ENCODE results near the gene AMBP.

The AMBP gene

DNA sequence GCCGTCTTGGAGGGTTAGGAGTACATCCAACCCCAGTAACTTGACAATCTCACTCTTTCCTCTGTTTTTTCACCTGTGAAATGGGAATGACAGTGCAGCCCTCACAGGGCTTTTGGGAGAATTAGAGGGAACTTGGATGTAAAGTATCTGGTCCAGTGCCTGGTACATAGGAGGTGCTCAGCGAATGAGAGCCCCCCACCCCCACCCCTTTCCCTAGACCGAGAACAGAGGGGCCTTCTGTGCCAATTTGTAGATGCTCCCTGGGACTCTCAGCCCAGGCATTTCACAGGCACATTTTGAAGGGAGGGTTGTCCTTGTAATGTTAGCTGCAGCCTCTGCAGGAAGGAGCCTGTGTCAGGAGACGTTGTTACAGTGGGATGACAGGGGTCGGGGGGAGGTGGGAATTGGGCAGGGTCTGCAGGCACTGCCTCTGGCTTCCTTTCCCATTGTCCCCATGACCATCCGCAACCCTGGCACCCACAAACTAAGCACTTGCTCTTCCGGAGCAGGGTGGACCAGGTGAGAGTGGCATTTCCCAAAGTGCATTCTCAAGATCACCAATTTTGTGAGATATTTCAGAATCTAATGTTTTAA lies 47.0 kb downstream of the AMBP start:
- no peak for DNase-seq (ENCODE audit: low read depth in 2 of 2)

DNA sequence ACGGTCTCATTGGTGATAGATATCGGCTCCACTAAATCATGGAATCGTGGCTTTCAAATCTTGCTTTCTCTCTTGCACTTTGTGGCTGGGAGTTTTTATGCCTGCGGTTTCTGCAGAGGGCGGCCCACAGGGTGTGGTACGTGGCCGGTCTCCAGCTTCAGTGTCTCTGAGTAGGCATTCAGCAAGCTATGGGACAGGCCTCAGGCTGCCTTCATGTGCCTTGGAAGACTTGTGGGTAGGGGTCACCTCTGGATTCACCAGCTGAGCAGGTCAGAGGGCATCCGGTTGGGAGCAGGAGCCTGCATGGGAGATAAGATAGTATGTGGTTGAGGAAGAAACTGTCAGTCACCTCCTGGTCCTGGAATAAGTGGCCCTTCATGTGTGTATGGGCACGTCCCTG lies 47.7 kb downstream of the AMBP start:
- no peak for DNase-seq (ENCODE audit: low read depth in 2 of 2)

GRCh38 chr9:114029311-114030170 lies 48.6 kb downstream of the AMBP start:
- no peak for DNase-seq (ENCODE audit: low read depth in 2 of 2)

DNA sequence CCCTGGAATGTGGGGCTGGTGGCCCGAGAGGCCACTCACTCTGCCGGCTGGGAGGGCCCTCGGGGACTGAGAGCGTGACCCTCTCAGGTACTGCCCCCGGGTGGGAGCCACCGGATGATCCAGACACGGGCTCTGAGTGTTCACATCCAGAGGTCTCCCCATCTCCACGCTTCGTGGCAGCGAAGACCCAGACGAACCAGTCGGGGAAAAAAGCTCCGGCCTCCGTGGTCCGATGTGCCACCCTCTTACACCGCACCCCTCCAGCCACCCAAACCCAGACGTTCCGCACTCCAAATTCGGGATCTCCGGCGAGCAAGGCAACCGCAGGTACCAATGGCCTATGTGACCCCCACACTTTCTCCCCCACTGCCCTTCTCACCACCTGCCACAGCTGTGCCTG lies 49.5 kb downstream of the AMBP start:
- no peak for DNase-seq (ENCODE audit: low read depth in 2 of 2)

DNA sequence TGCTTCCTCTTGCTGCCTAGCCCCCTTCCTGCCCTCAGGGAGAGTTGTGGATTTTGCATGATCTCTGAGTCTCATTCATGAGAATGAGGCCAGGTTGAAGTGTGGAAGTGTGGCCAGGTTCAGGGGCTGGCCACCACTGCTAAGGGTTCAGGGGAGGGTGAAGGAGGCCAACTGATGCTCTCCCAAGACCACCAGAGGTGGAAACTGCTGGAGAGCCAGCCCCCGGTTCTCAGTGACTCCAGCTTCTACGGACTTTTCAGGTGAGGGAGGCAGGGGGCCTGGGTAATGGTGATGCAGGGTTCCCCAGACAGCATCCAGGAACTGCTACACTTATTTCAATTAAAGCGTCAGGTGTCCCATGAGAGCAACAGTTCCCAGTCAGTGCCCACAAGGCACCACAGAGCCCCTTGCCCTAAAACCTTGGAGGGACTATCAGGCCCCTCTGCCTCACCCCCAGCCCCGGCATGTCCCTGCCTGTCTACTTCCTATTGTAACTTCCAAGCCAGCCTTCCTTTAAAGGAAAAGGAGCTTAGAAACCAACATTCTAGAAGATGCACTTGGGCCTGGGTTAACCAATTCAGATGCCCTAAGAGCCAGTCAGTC lies 50.1 kb downstream of the AMBP start:
- DNase-seq (ENCODE audit: low read depth in 2 of 2): no peak

DNA sequence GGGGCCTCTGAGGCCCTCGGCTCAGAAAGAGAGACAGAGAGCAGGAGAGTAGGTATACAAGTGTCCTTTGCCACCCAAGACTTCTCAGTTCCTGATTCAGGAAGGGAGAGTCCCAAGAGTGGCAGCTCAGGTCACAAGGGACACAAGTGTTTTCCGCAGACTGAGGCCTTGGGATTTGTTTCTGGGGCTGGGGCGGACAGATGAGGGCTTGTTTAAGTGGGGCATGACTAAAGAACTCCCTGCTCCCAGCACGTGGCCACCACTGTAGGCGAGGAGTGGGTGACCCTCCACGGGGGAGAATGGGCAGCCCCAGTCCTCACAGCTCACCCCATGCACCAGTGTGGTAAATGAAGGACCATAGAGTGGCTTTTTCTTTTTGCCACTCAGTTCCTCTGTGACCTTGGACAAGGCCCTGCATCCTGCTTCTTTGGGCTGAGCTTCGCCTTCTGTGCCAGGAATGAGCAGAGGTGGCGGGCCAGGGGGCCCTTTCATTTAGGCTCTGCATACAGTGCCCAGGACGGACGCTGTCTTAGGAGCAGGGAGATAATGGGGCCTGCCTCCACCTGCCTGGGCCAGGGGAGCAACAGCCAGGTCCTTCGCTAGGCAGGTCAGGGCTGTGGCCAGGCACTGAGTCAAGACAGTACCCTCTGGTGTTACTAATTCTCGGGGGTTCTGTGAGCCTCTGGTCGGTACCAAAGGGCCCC lies 50.8 kb downstream of the AMBP start:
- no peak for DNase-seq (ENCODE audit: low read depth in 2 of 2)

GRCh38 chr9:114026335-114026734 lies 51.8 kb downstream of the AMBP start:
- no peak for DNase-seq (ENCODE audit: low read depth in 2 of 2)

DNA sequence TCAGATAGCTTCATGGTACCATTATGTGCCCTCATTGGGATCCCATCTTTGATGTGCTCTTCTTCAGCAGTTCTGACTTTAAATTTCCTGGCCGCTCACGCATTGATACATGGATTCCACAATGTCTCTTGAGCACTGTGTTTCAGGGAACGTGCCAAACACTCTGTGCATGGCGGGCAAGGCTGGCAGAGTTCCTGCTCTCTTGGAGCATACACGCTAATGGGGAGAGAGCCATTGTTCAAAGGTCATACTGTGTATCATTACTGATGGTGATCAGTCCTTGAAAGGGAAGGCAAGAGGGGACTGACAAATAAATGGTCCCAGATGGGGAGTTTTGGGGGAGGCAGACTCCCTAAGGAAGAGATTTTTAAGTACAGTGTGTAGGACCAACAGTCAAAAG lies 52.3 kb downstream of the AMBP start:
- DNase-seq (ENCODE audit: low read depth in 2 of 2): no peak

GRCh38 chr9:114025196-114025753 lies 52.8 kb downstream of the AMBP start:
- no peak for DNase-seq (ENCODE audit: low read depth in 2 of 2)

GRCh38 chr9:114023961-114024360 lies 54.1 kb downstream of the AMBP start:
- DNase-seq (ENCODE audit: low read depth in 2 of 2): no peak

GRCh38 chr9:114021578-114021977 lies 56.5 kb downstream of the AMBP start:
- no peak for DNase-seq (ENCODE audit: low read depth in 2 of 2)

DNA sequence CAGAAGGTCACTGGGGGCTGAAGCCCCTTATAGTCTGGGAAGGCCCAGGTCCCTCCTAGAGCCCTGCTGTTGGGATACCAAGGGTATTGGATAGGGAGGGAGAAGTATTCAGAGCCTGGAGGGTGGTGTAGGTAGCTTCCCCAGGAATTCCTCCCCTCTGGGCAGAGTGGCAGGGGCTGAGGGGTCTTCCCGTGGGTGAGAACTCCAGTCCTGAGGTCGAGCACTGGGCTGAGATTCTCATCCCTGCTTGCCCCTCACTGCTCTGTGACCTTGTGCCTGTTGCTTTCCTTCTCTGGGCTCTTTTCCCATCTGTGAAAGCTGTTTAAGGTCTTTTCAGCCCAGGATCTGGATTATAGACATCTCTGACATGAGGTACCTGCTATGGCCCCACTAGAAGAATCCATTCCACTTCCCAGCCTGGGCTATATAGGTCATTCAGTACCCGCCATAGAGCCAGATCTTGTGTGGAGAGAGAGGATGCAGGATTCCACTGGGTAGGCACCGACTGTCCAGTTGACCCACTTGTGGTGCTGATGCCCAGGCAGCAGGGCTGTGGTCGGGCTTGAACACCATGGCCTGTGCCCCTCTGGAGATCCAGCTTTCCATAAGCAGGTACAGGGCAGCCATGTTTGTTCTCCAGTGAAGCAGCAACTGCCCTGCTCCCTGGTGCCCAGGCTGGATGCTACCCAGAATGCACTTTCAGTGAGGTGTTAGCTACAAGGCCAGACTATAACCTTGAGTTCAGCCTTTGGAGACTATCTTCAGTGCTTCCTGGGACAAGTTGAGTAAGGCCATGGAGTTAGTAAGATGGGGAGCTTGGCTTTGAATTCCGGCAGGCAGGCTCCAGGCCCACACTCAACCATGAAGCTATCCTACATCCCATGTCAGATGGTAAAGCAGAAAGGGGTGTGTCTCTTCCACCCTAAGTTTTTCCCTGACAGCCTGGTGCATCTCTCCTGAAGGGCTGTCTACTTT lies 60.1 kb downstream of the AMBP start:
- DNase-seq (ENCODE audit: low read depth in 2 of 2): no peak

- no peak for DNase-seq (ENCODE audit: low read depth in 2 of 2)
Measured at GRCh38 chr9:114016629-114017423, 61.3 kb downstream of the AMBP start.

DNA sequence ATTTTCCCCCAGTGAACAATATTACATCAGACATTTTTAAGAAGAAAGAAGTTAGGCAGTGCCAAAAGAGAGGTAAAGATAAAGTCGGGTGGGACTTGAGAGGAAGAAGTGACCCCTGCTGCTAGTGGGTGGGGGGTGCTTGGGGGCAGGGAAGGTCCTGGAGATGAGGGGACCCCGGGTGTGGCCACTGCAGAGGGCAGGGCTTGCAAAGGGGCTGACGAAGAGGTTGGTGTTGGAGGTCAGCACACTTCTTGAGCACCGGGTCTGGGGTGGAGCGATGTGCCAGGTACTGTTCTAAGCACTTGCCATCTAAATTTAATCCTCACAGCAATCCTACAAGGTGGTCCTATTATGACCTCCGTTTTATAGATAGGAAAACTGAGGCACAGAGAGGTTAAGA lies 62.0 kb downstream of the AMBP start:
- no peak for DNase-seq (ENCODE audit: low read depth in 2 of 2)

DNA sequence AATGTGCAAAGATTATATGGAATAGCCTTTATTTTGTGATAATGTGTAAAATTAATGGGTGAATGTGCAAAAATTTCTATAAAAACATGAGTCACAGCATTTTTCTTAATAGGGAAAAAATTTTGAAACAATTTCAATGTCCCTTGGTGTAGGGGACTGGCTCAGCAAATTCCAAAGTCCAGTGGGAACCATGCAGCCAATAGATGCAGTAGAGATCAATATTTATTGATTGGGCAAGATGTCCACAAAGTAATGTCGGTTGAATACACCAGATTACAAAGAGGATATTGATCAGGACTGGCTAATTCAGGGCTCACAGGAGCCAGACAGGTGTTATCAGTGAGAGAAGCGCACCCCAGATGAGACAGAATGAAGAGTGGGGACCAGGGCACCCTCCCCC lies 62.5 kb downstream of the AMBP start:
- DNase-seq (ENCODE audit: low read depth in 2 of 2): no peak

- DNase-seq (ENCODE audit: low read depth in 2 of 2): no peak
Measured at GRCh38 chr9:114014044-114014443, 64.1 kb downstream of the AMBP start.

DNA sequence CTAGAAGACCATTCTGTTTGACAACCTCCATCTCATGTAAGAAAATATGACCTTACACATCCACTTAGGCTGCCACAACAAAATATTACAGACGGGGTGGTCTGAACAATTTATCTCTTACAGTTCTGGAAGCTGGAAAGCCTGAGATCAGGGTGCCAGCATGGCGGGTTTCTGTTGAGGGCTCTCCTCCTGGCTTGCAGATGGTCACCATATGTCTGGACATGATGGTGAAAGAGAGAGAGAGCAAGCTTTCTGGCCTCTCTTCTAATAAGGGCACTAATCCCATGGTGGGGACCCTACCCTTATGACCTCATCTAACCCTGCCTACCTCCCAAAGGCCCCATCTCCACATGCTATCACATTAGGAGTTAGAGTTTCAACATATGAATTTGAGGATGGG lies 66.0 kb downstream of the AMBP start:
- DNase-seq (ENCODE audit: low read depth in 2 of 2): no peak

DNA sequence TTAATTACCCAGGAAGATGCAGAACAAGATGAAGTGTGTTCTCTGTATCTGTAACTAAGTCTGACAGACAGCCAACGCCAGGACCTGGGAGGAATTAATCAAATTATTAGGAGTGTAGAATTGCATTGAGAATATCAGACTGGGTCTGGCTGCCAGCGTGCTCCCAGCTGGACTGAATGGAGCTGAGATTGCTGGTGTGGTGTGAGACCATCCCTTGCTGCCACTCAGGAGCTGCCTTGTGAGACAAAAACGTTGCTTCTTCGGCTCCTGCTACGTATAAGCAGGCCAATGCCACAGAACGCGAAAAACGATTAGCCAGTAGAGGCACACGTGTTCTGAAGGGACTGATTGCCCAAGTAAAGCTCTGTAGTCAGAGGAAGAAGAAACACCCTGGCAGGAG lies 66.8 kb downstream of the AMBP start:
- no peak for DNase-seq (ENCODE audit: low read depth in 2 of 2)

Data from stimulated activated CD4-positive, alpha-beta T cell treated with anti-CD3 and anti-CD28 coated beads, Interleukin-4, amount 100 ng/mL, for 48 hours (primary cell).